Kidney (tissue), 14 donors: Measurements from ENCODE around the gene FHIP2A. TPM values are rescaled to one million over a fixed set of nuclear protein-coding genes. Genes with fewer than 3 reads are reported as not detected.

Experiments used
- DNase-seq, 5 donors: peaks; one replicate each; pipeline ENCODE4 v3.0.0-alpha.2; 2013 to 2020
- FAIRE-seq: peaks from 2 replicates; lab custom pipeline; 2012; peaks lifted over from hg19 to GRCh38; lab: Jason Lieb, UNC
- H3K27ac ChIP-seq, 2 donors: one replicate each; pipeline ENCODE4 v1.7.0; 2013; ENCODE audit warnings: low read depth in 2 of 2, low read length in 2 of 2, inconsistent platforms in 1 of 2
- H3K27me3 ChIP-seq: one replicate; pipeline ENCODE4 v1.7.1; 2013; ENCODE audit warnings: low read length, inconsistent platforms; ENCODE audit not compliant: control insufficient read depth, insufficient read depth
- H3K36me3 ChIP-seq, 3 donors: one replicate each; pipeline versions ENCODE4 v1.7.0 to v1.7.1; 2013; ENCODE audit warnings: low read length in 3 of 3, control low read depth in 1 of 3, inconsistent platforms in 1 of 3; ENCODE audit not compliant: insufficient read depth in 3 of 3, control insufficient read depth in 2 of 3
- H3K4me1 ChIP-seq, 3 donors: one replicate each; pipeline versions ENCODE4 v1.7.0 to v1.7.1; 2013; ENCODE audit warnings: low read length in 3 of 3, inconsistent platforms in 1 of 3, low read depth in 1 of 3; ENCODE audit not compliant: control insufficient read depth in 2 of 3, insufficient read depth in 2 of 3
- H3K4me3 ChIP-seq, 3 donors: one replicate each; pipeline versions ENCODE4 v1.7.0 to v1.8.1; 2013; ENCODE audit warnings: low read length in 3 of 3, control low read depth in 1 of 3, inconsistent platforms in 1 of 3
- H3K9ac ChIP-seq, 3 donors: one replicate each; pipeline versions ENCODE4 v1.7.0 to v1.7.1; 2013; ENCODE audit warnings: low read length in 3 of 3, control low read depth in 1 of 3, inconsistent platforms in 1 of 3
- H3K9me3 ChIP-seq, 3 donors: one replicate each; pipeline versions ENCODE4 v1.7.0 to v1.7.1; 2013; ENCODE audit warnings: low read length in 3 of 3, control low read depth in 1 of 3, inconsistent platforms in 1 of 3; ENCODE audit not compliant: control insufficient read depth in 2 of 3, insufficient read depth in 1 of 3
- CTCF ChIP-seq: IDR thresholded peaks from 3 replicates; pipeline ENCODE4 v1.5.1; 2012; ENCODE audit warnings: mild to moderate bottlenecking, moderate library complexity, borderline replicate concordance; ENCODE audit not compliant: insufficient read depth; ENCODE audit errors: extremely low read depth
- intact Hi-C: fragments of 100-400 bp; cut with DNase I; formaldehyde crosslinking; loops from one replicate; pipeline ENCODE4 v1.11.1; 2022
- polyA plus RNA-seq: library from polyadenylated mRNA; stranded (reverse); fragments of 350-450 nt; fragmentation: Illumina TruSeq; extraction: RNeasy Lipid Tissue Mini Kit (QIAGEN cat#74804); gene quantifications from one replicate; pipeline ENCODE4 v1.2.3, GENCODE V29; 2014; ENCODE audit warnings: low read depth, low replicate concordance; ENCODE audit not compliant: insufficient read depth
- total RNA-seq: library from RNA; stranded (reverse); fragmentation: NEBNext Ultra II Directional; extraction: Animal tissue kit (Norgen Biotek cat#: 25700); gene quantifications from one replicate; pipeline ENCODE4 v1.2.1, GENCODE V29; 2021
- donor health status: control.
- donor health status: control.
- donor health status: control.
- donor health status: control.
- donor health status: control.
- donor health status: DM: yes; HTN: yes; CAD: no.
- donor health status: Normal renal cell carcinoma (clear cell type).

The FHIP2A gene
- total and polyA plus RNA-seq, 2 donors from 2014 or later = 5.2 to 26.2 TPM

GRCh38 chr10:114850126-114850525, 28.5 kb downstream of the FHIP2A start:
- DNase-seq = no peak
- no peak for TF ChIP-seq CTCF

GRCh38 chr10:114851336-114851735, 29.8 kb downstream of the FHIP2A start:
- FAIRE-seq = no peak
- no peaks in the 10 kb centered on the region for H3K4me1 ChIP-seq

More at GRCh38 chr10:114850126-114850525, 28.5 kb downstream of the FHIP2A start:
- Histone ChIP-seq H3K9ac (no peak overlapping the region), H3K27me3 (no peaks in the 10 kb centered on the region), H3K27ac (no peak overlapping the region), H3K4me3 (no peak overlapping the region), H3K9me3 (no peaks in the 10 kb centered on the region), H3K4me1 (no peaks in the 10 kb centered on the region), H3K36me3 (peaks cover 17 to 35% (median 19%) of the 10 kb centered on the region in 3 donors)
- FAIRE-seq = no peak
- intact Hi-C loops = no loop called here

GRCh38 chr10:114852197-114852596, 30.6 kb downstream of the FHIP2A start:
- no peaks in the 10 kb centered on the region for H3K9me3 ChIP-seq
- intact Hi-C loops = no loop called here
- DNase-seq (no peak), FAIRE-seq (no peak)
- H3K4me3 ChIP-seq = no peak overlapping the region
- no peaks in the 10 kb centered on the region for H3K27me3 ChIP-seq
- TF ChIP-seq CTCF = no peak
- no peaks in the 10 kb centered on the region for H3K4me1 ChIP-seq
- no peak overlapping the region for H3K27ac ChIP-seq
- no peak overlapping the region for H3K9ac ChIP-seq
- H3K36me3 ChIP-seq = peaks cover 15 to 36% (median 20%) of the 10 kb centered on the region in 3 donors

More at GRCh38 chr10:114851336-114851735, 29.8 kb downstream of the FHIP2A start:
- Histone ChIP-seq H3K9me3 (no peaks in the 10 kb centered on the region), H3K36me3 (peaks cover 16 to 33% (median 17%) of the 10 kb centered on the region in 3 donors), H3K4me3 (no peak overlapping the region), H3K27me3 (no peaks in the 10 kb centered on the region), H3K27ac (no peak overlapping the region), H3K9ac (no peak overlapping the region)
- intact Hi-C loops = no loop called here
- no peak for TF ChIP-seq CTCF
- no peak for DNase-seq

- Histone ChIP-seq H3K27ac (no peak overlapping the region), H3K4me3 (no peak overlapping the region), H3K9me3 (no peaks in the 10 kb centered on the region), H3K4me1 (no peaks in the 10 kb centered on the region), H3K27me3 (no peaks in the 10 kb centered on the region), H3K36me3 (peaks cover 10 to 27% (median 19%) of the 10 kb centered on the region in 3 donors), H3K9ac (no peak overlapping the region)
- intact Hi-C loops = no loop called here
- no peak for TF ChIP-seq CTCF
- FAIRE-seq (no peak), DNase-seq (no peak)
These were observed 33.3 kb downstream of the FHIP2A start for GRCh38 chr10:114854906-114855305.
